Activated T-cell treated with anti-CD3 and anti-CD28 coated beads for 24 hours (primary cell): ENCODE measurements around the gene MARCHF10.

Source experiments
- DNase-seq: peaks from one replicate; pipeline ENCODE4 v3.0.0-alpha.2; 2020; ENCODE audit warnings: low read depth

The MARCHF10 gene

GRCh38 chr17:62658136-62658920 lies 149.8 kb downstream of the MARCHF10 start:
- no peak for DNase-seq

GRCh38 chr17:62657690-62658089 lies 150.4 kb downstream of the MARCHF10 start:
- DNase-seq = no peak

- DNase-seq = no peak
These were observed 150.9 kb downstream of the MARCHF10 start for GRCh38 chr17:62657145-62657665.

GRCh38 chr17:62656446-62656845 lies 151.7 kb downstream of the MARCHF10 start:
- no peak for DNase-seq

GRCh38 chr17:62655656-62656055 lies 152.5 kb downstream of the MARCHF10 start:
- DNase-seq = no peak

- DNase-seq = no peak
These were observed 154.0 kb downstream of the MARCHF10 start for GRCh38 chr17:62653826-62654761.

- DNase-seq = peak; percentile 88
These were observed 154.9 kb downstream of the MARCHF10 start for GRCh38 chr17:62653002-62653825.

GRCh38 chr17:62652251-62653001 lies 155.7 kb downstream of the MARCHF10 start:
- no peak for DNase-seq
